ENCODE results near the gene DDRGK1.

DNA sequence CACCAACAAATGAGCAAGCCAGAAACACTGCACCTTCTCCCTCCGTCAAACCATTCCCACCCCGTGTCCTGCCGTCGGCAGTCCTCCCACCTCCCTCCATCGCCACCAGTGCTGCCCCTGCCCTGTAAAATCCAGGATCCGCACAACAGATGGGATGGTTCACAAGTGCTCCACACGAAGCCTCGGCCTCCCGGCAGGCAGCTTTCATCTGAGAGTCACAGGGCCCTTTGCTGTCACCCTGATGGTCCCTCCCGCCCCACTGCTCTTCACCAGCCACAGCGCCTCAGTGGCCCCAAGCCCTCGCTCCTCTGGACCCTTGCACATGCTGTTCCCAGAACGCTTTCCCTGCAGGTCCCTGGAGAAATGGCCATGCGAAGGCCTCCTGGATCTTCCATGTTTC, 22.4 kb upstream of the DDRGK1 start:
- TF ChIP-seq EZH2 (IDR thresholded peaks at IDR 0.05) (no peak), FOXP2 (optimal IDR thresholded peaks at IDR 0.05; ENCODE audit: control extremely low read depth, extremely low read length, insufficient read depth) (no peak)
